Posterior cingulate gyrus (tissue), 11 donors: ENCODE data around the gene GRIK3.

Experiments
- DNase-seq, 10 donors: peaks; one replicate each; pipeline versions ENCODE4 v3.0.0 to v3.0.0-alpha.2; 2020 to 2021; ENCODE audit warnings: mixed read lengths in 3 of 10
- intact Hi-C: fragments of 100-400 bp; cut with DNase I; formaldehyde crosslinking; loops from one replicate; pipeline ENCODE4 v1.15.1; 2023

Gene GRIK3

GRCh38 chr1:36986241-36986985 is 47.9 kb downstream of the GRIK3 start:
- intact Hi-C loops = no loop called here
- no peak for DNase-seq

GRCh38 chr1:36984675-36985074 is 49.6 kb downstream of the GRIK3 start:
- peak in 1 of 10 donors; percentile 63 for DNase-seq
- intact Hi-C loops = no loop called here

DNA sequence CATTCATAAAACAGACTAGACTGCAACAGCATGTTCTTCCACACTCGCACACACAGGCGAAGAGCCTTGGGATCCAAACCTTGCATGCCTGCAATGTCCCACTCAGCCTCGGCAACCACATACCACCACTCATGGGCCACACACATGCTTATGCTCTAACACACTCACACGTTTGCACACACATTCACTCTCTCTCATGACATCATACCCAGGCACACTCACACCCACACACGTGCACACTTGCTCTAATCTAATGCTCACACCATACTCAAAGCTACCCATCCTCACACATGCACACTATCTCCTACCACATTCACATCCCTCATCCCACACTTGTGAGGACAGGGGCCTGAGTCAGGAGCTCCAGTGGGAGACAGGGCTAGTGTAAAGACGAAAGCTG is 50.3 kb downstream of the GRIK3 start:
- DNase-seq = peak in 1 of 10 donors; percentile 25
- intact Hi-C loops = no loop called here

GRCh38 chr1:36982709-36983108 is 51.6 kb downstream of the GRIK3 start:
- DNase-seq = peak in 1 of 10 donors; percentile 77
- intact Hi-C loops = no loop called here

DNA sequence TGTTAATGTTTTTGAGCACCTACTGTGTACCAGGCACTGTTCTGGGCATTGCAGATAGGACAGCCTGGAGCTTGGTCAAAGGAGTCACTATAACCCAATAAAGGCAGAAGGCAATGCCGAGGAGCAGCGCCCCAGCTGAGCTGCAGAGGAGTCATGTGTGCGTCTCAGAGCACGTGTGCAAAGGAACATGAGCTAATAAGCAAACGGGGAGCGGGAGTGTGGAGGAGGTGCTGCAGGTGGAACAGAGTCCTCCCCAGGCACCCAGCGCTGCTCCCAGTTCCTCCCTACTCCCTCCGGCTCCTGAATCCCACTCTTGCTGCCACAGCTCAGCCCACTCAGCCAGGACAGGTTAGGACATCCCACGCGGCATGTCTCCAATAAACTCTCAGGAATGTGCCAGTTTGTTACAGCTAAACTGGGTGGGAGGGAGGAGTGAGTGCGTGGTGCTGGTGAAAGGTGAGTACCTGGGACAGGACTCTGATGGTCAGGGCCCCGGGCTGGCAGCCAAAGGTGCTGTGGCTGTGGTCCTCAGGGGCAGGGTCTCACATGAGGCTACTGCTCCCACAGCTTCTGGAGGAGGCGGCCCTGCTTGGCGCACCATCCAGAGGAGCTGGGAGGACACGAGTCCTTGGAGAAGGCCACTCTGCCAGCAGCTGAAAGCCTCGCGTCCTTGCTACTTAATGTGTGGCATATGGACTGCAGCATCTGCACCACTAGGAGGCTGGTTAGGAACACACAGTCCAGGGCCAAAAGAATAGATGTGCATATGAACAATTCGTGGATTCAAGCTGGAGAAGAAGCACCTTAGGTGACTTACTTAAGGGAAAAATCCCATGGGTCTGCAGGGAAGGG is 52.3 kb downstream of the GRIK3 start:
- intact Hi-C loops = no loop called here
- DNase-seq = peak in 4 of 10 donors; percentile 42 to 87 (median 62)

DNA sequence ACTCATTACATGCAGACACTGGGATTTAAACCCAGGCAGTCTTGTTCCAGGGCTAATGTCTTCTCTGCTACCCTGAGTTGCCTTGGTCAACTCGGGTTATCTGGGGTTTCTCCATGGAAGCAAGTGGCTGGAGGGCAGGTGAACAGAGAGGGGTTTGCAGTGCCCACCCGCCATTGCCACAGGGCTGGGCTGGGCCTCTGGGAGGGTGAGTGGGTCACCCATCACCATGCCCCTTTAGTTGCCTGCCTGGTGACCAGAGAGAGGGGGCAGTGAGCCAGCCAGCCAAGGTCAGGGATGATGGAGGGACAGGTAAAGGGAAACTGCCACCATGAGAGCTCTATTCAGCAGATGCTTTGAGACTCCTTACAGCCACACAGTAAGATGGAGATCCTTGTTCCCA is 53.2 kb downstream of the GRIK3 start:
- DNase-seq = peak in 1 of 10 donors; percentile 57
- intact Hi-C loops = no loop called here

DNA sequence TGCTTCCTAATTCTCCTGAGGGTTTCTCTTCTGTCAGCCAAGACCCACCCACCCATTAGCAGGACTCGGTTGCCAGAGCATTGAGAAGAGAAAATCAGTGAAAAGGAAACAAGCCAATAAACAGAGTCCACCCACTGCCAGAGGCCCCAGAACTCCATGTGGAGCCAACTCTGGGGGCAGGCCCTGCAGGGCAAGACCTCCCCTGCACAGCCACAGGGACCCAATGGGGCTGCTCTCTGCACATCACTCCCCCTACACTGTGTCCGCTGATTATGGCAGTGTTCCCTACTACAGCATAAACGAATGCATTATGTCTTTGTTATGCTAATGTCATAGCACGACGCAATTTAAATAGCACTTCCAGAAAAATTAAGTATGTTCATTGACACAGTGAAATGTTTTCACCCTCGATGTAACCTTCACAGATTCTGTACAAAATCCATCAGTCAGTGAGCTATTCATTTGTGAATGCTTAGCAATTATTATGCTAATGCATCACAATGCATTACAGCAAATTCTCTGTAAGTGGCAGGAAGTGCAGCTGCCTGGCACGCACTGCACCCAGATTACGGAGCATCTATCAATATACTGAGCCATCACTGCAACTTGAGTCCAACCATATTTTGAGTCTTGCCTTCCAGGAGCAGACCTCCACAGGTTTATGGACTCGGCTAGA is 56.4 kb downstream of the GRIK3 start:
- intact Hi-C loops = no loop called here
- DNase-seq = peak in 1 of 10 donors; percentile 69

DNA sequence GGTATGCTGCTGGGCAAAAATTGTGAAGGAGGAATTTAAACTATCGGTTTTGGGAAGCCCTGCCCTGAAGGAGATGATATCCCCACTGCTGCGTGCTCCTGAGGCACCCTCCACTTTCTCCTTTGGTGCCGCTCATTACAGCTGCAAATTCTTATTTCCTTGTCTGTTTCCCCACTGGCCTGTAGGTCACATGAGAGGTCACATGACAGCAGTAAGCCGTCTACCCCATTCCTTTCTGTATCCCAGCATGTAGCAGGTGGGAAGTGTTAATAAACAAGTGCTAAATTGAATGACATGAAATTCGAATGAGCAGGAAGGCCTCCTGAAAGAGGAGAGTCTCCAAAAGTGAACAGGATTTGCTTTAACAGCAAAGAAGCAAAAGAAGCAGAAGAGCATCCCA is 58.7 kb downstream of the GRIK3 start:
- intact Hi-C loops = no loop called here
- DNase-seq = no peak

DNA sequence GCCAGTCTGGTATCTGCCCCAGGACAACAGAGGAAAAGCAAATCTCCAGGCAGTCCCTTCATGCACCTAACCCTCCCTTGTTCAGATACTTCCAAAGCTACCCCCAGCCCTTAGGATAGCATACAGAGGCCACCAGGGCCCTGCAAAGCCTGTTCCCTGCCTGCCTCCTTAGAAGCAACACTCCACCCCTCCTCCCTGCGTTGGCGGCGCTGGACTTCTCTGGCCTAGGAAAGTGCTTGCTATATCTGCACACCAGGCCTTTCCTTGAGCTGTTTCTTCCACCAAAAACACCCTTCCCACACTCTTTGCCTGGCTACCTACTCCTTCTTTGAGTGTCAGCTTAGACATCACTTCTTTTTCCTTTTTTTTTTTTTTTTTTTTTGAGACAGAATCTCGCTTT is 61.3 kb downstream of the GRIK3 start:
- DNase-seq = peak in 4 of 10 donors; percentile 35 to 87 (median 66)
- intact Hi-C loops = no loop called here

- no peak for DNase-seq
- intact Hi-C loops = no loop called here
These were observed 62.3 kb downstream of the GRIK3 start for GRCh38 chr1:36971852-36972618.

DNA sequence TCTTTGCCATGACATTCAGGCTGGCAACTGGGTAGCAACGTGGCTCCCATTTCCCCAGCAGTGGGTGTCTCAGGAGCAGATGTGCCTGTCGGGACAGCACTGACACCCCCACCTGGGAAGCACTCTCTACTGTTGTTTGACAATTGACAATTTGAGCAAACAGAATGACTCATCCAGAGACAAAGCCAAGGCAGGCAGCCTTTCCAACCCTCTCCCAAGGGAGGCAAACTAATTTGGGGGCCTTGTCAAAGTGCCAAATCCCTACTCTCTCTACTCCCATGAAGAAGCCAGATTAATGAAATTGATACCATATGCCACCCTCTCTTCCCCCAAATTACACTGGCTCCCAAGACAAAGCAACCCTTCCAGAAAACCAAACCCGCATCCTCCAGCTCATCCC is 65.6 kb downstream of the GRIK3 start:
- no peak for DNase-seq
- intact Hi-C loops = no loop called here

GRCh38 chr1:36966242-36966641 is 68.1 kb downstream of the GRIK3 start:
- peak in 1 of 10 donors; percentile 51 for DNase-seq

GRCh38 chr1:36965275-36966159 is 68.8 kb downstream of the GRIK3 start:
- no peak for DNase-seq

More at GRCh38 chr1:36966242-36966641, 68.1 kb downstream of the GRIK3 start:
- intact Hi-C loops = no loop called here

DNA sequence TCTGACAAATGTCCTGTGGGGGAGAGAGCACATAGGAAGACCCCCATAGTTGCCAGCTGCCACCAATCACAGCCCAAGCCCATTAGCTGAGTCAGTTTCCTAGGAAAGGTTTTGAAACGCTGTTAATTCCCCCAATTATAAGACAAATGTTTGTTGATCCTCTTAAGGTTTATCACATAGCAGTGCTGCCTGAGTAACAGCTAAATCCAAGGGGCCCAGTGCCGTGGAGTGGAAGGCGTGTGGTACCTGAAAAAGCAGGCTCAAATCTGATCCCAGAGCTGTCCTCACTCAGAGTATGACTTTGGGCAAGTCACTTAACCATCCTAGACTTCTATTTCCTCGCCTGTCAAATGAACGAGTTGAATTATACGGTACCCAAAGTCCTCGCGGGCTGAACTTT is 69.5 kb downstream of the GRIK3 start:
- DNase-seq = no peak
- intact Hi-C loops = no loop called here

More at GRCh38 chr1:36965275-36966159, 68.8 kb downstream of the GRIK3 start:
- intact Hi-C loops = no loop called here

DNA sequence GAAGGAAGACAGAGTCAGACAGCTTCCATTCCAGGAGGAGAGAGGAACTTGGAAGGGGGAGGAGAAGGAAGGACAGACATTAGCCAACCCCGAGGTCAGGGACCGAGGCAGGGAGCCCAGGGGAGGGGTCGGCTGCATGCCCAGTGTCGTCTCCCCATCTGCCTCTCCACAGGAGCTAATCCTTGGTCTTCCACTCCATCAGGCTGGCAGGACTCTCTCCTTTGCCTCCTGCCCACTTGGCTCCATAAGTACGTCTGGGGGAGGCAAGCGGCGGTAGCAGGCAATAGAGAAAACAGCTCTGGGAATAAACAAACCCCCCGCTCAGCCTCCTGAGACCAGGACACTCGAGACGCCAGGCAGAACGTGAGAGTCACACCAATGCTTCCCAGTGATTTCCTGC is 71.3 kb downstream of the GRIK3 start:
- intact Hi-C loops = no loop called here
- no peak for DNase-seq

- no peak for DNase-seq
- intact Hi-C loops = no loop called here
These were observed 73.2 kb downstream of the GRIK3 start for GRCh38 chr1:36961062-36961615.

- DNase-seq = peak in 1 of 10 donors; percentile 57
- intact Hi-C loops = no loop called here
These were observed 77.7 kb downstream of the GRIK3 start for GRCh38 chr1:36956570-36956969.

GRCh38 chr1:36955016-36955415 is 79.3 kb downstream of the GRIK3 start:
- intact Hi-C loops = no loop called here
- DNase-seq = peak in 1 of 10 donors; percentile 79

GRCh38 chr1:36953061-36953460 is 81.3 kb downstream of the GRIK3 start:
- no peak for DNase-seq
- intact Hi-C loops = no loop called here
